Inflammatory macrophage treated with lipopolysaccharide for 1 hour (primary cell): ENCODE results near the gene KCNAB3.

Experiments used
- DNase-seq, 2 donors: peaks; one replicate each; pipeline ENCODE4 v3.0.0-alpha.2; 2020 to 2022

The KCNAB3 gene

GRCh38 chr17:7940034-7940433, 10.4 kb upstream of the KCNAB3 start:
- DNase-seq: no peak

GRCh38 chr17:7935859-7936258, 6.2 kb upstream of the KCNAB3 start:
- no peak for DNase-seq

GRCh38 chr17:7932949-7933348, 3.3 kb upstream of the KCNAB3 start:
- peak; percentile 68 to 76 for DNase-seq

- DNase-seq: peak; percentile 35 to 49
Observed at GRCh38 chr17:7932483-7932891, 2.8 kb upstream of the KCNAB3 start.

GRCh38 chr17:7931709-7932482, 2.2 kb upstream of the KCNAB3 start, which contains the start of the genes CNTROB and TRAPPC1:
CNTROB (plus strand) TSS chr17:7932206; CDS start chr17:7933080, 874 bp downstream.
TRAPPC1 (minus strand) TSS chr17:7931946; CDS start chr17:7931829, 117 bp downstream.
- DNase-seq: peak; percentile 99

- DNase-seq: no peak
Observed at GRCh38 chr17:7930841-7931631, 1.4 kb upstream of the KCNAB3 start.

GRCh38 chr17:7927596-7927995, 2.1 kb downstream of the KCNAB3 start:
- no peak for DNase-seq

GRCh38 chr17:7922845-7923628, 6.6 kb downstream of the KCNAB3 start:
- DNase-seq: peak; percentile 47 to 65

- DNase-seq: no peak
Observed at GRCh38 chr17:7922269-7922844, 7.3 kb downstream of the KCNAB3 start.

GRCh38 chr17:7916808-7917207, 12.8 kb downstream of the KCNAB3 start:
- no peak for DNase-seq

- no peak for DNase-seq
Observed at GRCh38 chr17:7916385-7916682, 13.3 kb downstream of the KCNAB3 start.

- peak; percentile 71 to 73 for DNase-seq
Observed at GRCh38 chr17:7915611-7916384, 13.9 kb downstream of the KCNAB3 start, which contains the start of gene RNF227. RNF227 (minus strand) TSS chr17:7916289; CDS start chr17:7916195, 94 bp downstream.

GRCh38 chr17:7915179-7915610, 14.5 kb downstream of the KCNAB3 start:
- peak in 1 of 2 donors; percentile 30 for DNase-seq

- peak; percentile 71 to 76 for DNase-seq
Observed at GRCh38 chr17:7912927-7913524, 16.6 kb downstream of the KCNAB3 start.

- DNase-seq: peak in 1 of 2 donors; percentile 73
Observed at GRCh38 chr17:7911116-7911515, 18.5 kb downstream of the KCNAB3 start.

- no peak for DNase-seq
Observed at GRCh38 chr17:7910711-7911110, 18.9 kb downstream of the KCNAB3 start.

GRCh38 chr17:7910281-7910680, 19.4 kb downstream of the KCNAB3 start:
- DNase-seq: no peak

- DNase-seq: no peak
Observed at GRCh38 chr17:7909089-7909488, 20.6 kb downstream of the KCNAB3 start.

- no peak for DNase-seq
Observed at GRCh38 chr17:7903154-7904103, 26.2 kb downstream of the KCNAB3 start.

- peak; percentile 80 to 86 for DNase-seq
Observed at GRCh38 chr17:7897773-7898172, 31.9 kb downstream of the KCNAB3 start.
